ENCODE measurements around the gene CEACAM7. TPM values are rescaled to one million over a fixed set of nuclear protein-coding genes. Genes with fewer than 3 reads are reported as not detected.

CEACAM7 gene
- total RNA-seq: not detected in 2 replicates

GRCh38 chr19:41688098-41688497 lies at the start of gene CEACAM7:
CEACAM7 (minus strand) TSS chr19:41688270; CDS start chr19:41688165, 105 bp downstream.
- H3K27me3 ChIP-seq (ENCODE audit: control insufficient read depth, insufficient read depth, low read length): peaks cover 3% of the 10 kb centered on the region
- TF ChIP-seq, protein P1, sequence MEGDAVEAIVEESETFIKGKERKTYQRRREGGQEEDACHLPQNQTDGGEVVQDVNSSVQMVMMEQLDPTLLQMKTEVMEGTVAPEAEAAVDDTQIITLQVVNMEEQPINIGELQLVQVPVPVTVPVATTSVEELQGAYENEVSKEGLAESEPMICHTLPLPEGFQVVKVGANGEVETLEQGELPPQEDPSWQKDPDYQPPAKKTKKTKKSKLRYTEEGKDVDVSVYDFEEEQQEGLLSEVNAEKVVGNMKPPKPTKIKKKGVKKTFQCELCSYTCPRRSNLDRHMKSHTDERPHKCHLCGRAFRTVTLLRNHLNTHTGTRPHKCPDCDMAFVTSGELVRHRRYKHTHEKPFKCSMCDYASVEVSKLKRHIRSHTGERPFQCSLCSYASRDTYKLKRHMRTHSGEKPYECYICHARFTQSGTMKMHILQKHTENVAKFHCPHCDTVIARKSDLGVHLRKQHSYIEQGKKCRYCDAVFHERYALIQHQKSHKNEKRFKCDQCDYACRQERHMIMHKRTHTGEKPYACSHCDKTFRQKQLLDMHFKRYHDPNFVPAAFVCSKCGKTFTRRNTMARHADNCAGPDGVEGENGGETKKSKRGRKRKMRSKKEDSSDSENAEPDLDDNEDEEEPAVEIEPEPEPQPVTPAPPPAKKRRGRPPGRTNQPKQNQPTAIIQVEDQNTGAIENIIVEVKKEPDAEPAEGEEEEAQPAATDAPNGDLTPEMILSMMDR (IDR thresholded peaks at IDR 0.05; ENCODE audit: insufficient read depth, low read length, poor library complexity, severe bottlenecking): no peak
- no peak for DNase-seq (ENCODE audit: low read depth)
- no peak within 1 kb of the TSS for H3K4me3 ChIP-seq (ENCODE audit: low read depth, low read length)
- no peaks in the 10 kb centered on the region for H3K36me3 ChIP-seq (ENCODE audit: control insufficient read depth, insufficient read depth, low read length)

- DNase-seq (ENCODE audit: low read depth): no peak
- Histone ChIP-seq H3K36me3 (ENCODE audit: control insufficient read depth, insufficient read depth, low read length) (no peaks in the 10 kb centered on the region), H3K4me3 (ENCODE audit: low read depth, low read length) (no peak overlapping the region), H3K27me3 (ENCODE audit: control insufficient read depth, insufficient read depth, low read length) (no peaks in the 10 kb centered on the region)
- TF ChIP-seq, protein P1 (IDR thresholded peaks at IDR 0.05; ENCODE audit: insufficient read depth, low read length, poor library complexity, severe bottlenecking): no peak
Observed at GRCh38 chr19:41735071-41735600, 47.1 kb upstream of the CEACAM7 start.

- TF ChIP-seq, protein P1 (IDR thresholded peaks at IDR 0.05; ENCODE audit: insufficient read depth, low read length, poor library complexity, severe bottlenecking): no peak
- H3K27me3 ChIP-seq (ENCODE audit: control insufficient read depth, insufficient read depth, low read length): no peaks in the 10 kb centered on the region
- no peak for DNase-seq (ENCODE audit: low read depth)
- H3K4me3 ChIP-seq (ENCODE audit: low read depth, low read length): no peak overlapping the region
- no peaks in the 10 kb centered on the region for H3K36me3 ChIP-seq (ENCODE audit: control insufficient read depth, insufficient read depth, low read length)
Observed at GRCh38 chr19:41734585-41734984, 46.5 kb upstream of the CEACAM7 start.

DNA sequence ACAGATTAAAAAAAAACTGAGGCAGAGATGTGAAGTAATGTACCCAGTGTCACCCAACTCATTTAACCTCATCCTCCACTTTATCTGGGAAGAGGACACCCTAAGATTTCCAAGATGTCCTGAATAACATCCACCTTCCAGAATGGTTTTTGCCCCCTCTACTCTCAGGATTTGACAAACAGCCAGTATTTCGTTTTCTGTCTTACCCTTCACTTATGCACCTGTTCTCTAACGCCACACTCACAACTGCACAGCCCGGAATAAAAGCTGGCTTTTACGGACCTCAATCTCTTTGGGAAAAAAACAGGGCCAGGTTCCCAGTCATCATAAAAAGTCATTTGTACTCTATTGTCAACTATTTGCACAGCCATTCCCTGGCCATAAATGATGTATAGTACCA lies 46.1 kb upstream of the CEACAM7 start:
- no peaks in the 10 kb centered on the region for H3K36me3 ChIP-seq (ENCODE audit: control insufficient read depth, insufficient read depth, low read length)
- TF ChIP-seq, protein P1 (IDR thresholded peaks at IDR 0.05; ENCODE audit: insufficient read depth, low read length, poor library complexity, severe bottlenecking): no peak
- H3K27me3 ChIP-seq (ENCODE audit: control insufficient read depth, insufficient read depth, low read length): no peaks in the 10 kb centered on the region
- no peak overlapping the region for H3K4me3 ChIP-seq (ENCODE audit: low read depth, low read length)
- no peak for DNase-seq (ENCODE audit: low read depth)

DNA sequence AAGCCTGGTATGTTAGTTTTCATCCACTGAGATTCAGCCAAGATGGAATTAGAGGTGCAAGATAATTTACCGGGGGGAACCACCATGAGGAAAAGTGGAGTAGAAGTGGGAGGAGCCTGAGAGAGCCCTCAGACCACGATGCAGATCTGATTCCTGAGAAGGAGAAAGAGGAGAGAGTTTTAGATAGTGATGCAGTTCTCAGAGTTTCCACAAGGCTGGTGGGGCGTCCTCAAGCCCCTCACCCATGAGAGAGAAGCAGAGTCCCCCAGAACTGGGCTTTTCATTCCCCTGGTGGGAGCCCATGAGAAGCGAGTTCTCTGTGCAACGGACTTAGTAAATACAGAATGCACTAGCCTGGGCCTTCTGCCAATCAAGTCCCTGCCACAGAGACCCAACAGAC lies 38.4 kb upstream of the CEACAM7 start:
- no peak for DNase-seq (ENCODE audit: low read depth)
- Histone ChIP-seq H3K27me3 (ENCODE audit: control insufficient read depth, insufficient read depth, low read length) (no peaks in the 10 kb centered on the region), H3K4me3 (ENCODE audit: low read depth, low read length) (no peak overlapping the region), H3K36me3 (ENCODE audit: control insufficient read depth, insufficient read depth, low read length) (no peaks in the 10 kb centered on the region)
- TF ChIP-seq, protein P1 (IDR thresholded peaks at IDR 0.05; ENCODE audit: insufficient read depth, low read length, poor library complexity, severe bottlenecking): no peak

- DNase-seq (ENCODE audit: low read depth): no peak
- Histone ChIP-seq H3K27me3 (ENCODE audit: control insufficient read depth, insufficient read depth, low read length) (no peaks in the 10 kb centered on the region), H3K36me3 (ENCODE audit: control insufficient read depth, insufficient read depth, low read length) (no peaks in the 10 kb centered on the region), H3K4me3 (ENCODE audit: low read depth, low read length) (no peak overlapping the region)
- TF ChIP-seq, protein P1 (IDR thresholded peaks at IDR 0.05; ENCODE audit: insufficient read depth, low read length, poor library complexity, severe bottlenecking): no peak
Observed at GRCh38 chr19:41720103-41720502, 32.0 kb upstream of the CEACAM7 start.
